HG03460 (cell line): ENCODE measurements around the gene LGALS7B.
"Not testable (repeated sequence)": the region's sequence is repeated elsewhere in the genome, so short reads cannot be mapped to it uniquely, and the experiment has no call there.

Experiments used
- ATAC-seq: cut with Tn5 transposase; IDR thresholded peaks from one replicate; pipeline ENCODE4 v1.9.1; 2021; ENCODE audit not compliant: unreplicated experiment

Gene LGALS7B

DNA sequence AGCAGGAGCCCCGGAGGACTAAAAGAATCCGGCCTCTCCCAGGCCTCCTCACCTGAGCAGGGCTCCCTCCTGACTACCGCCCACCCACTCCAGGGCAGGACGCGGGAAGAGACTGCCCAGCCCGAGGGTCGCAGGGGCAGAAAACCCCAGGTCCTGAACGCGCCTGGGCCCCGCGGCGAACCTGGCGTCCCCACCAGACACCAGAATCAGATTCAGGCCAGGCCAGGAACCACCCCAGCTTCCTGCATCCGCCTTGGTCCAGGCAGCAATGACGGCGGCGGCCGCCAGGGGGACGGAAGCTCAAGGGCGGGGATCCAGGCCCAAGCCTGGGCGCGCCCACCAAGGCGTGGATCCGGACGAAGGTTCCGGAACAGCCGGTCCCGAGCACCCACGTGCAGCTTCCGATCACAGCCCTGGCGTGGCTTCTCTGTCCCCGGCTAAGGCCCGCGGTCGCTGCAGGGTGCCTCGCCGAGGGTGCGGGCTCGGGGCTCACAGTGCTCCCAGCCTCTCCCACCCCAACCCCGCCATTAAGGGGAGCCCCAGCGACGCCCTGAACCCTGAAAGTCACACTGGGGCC is 19.3 kb upstream of the LGALS7B start:
- peak; percentile 56 for ATAC-seq

DNA sequence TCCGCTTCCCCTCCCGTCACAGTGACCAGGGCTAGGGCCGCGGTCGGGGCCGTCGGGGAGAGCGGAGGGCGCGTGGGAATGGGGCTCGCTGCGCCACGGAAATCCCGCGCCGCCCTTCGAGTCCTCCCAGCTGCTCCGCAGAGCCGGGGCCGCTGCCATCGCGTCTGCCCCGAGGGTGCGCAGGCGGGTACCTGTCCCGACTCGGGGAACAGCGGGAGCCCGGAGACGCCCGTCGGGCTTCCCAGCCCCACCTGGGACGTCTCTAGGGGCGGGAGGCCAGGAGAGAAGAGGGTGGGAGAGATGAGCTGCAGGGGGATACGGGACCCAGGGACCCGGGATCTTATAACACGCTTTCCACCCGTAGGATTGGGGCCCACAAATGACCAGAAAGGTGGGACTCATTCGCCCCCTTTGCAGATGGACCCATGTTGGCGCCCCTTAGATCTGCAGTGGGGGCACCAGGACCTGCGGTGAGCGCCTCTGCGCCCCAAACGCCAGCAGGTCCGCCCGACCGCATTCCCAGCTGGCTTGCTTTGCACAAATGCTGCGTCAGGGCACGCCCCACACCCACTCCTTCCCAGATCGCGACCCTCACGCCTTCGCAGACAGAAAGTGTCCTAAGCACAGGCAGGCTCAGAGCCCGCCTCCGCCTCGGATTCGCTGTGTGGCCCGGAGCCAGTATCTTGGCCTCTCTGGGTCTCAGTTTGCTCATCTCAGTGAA is 18.6 kb upstream of the LGALS7B start:
- ATAC-seq: peak; percentile 23

DNA sequence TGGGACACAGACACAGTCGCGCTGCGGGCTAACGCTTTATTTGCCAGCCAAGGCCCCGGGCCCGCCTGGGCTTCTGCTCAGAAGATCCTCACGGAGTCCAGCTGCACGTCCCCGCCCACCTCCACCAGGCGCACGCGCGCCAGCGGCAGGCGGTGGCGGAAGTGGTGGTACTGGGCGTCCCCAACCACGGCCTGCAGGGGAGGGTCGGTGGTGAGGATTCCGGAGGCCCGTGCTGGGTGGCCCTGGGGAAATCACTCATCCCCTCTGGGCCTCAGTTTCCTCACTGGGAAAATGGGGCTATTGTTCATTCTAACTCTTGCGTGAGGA is 18.1 kb upstream of the LGALS7B start:
- peak; percentile 55 for ATAC-seq

DNA sequence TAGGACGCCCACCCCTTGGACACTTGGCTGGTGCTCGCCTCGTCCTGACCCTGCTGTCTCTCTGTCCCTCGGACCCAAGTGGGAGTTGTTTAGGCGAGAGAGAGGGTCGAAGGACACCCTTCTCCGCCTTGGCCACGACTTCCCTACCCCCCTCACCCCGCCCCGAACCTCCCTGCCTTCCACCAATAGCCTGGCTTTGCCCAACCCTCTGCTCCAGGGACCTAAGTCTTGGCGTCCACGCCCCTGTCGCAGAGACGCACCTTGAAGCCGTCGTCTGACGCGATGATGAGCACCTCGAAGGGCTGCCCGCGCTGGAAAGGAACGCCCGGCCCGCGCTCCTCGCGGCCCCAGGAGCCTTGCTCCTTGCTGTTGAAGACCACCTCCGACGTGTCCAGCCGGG is 17.4 kb upstream of the LGALS7B start:
- ATAC-seq: not testable (repeated sequence)

DNA sequence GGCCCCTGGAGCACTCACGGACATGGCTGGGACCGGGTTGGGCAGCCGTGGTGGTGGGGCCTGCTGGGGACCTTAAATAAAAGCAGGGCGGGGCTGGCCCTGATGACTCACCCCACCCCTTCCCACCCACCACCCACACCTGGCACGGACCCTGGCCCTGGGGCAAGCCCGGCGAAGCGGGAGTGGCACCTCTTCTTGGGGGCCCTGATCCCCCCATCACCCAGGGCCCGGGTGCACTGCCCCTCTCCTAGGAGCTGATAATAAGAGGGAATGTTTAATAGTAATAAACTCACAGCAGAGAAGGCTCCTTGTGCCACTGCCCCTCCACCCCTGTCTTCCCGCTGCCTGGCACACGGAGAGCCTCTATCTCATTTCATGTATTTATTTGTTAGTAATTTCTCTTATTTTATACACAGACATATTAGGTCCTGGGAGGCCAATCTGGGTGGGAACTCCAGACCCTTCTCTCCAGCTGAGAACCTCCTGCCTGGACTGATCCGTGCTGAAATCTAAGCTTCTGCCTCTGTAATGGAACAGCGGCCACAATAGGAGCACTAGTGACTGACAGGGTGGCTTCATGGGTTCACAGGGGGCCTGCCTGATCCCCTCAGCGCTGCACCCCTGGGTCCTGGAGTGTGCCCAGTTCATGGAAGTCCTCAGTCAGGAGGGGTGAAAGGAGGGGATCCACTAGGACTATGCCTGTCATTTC is 15.4 kb upstream of the LGALS7B start, which contains the start of gene LGALS7:
TSS of gene LGALS7 (minus strand) at position 49 of the 709 bp plus-strand sequence. CDS start at position 24, 25 bp downstream.
- no peak for ATAC-seq

DNA sequence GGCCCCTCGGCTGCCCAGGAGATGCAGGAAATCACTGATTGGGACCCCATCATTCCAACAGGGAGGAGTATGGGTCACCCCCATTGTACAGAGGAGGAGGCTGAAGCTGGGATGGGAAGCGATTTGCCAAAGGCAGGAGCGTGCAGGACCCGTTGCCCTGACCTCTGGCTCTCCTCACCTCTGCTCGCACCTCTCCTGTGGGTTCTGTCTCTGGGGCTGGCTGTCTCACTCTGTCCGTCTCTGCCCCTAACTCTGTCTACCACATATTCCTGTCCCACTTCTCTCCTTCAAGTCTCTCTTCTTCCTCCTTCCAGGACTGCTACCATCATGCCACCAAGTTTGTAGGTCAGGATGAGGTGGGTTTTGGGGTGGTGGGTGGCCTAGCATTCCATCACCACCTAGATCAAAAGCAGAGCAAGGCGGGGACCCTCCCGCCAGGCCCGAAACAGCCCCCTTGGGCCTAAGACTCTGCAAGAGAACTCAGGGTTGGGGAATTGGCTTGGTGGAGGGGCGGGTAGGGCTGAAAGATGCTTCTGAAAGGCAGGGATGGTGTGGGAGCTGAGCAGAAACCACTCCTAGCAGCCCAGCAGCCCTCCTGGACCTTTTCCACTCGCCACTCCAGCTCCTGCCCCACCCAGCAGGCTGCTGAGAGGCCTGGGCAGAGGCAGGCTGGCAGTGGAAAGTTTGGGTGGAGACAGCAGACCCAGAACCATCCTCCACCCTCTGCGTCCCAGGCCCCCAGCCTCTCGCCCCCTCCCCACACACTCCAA is 14.6 kb upstream of the LGALS7B start:
- ATAC-seq: no peak

DNA sequence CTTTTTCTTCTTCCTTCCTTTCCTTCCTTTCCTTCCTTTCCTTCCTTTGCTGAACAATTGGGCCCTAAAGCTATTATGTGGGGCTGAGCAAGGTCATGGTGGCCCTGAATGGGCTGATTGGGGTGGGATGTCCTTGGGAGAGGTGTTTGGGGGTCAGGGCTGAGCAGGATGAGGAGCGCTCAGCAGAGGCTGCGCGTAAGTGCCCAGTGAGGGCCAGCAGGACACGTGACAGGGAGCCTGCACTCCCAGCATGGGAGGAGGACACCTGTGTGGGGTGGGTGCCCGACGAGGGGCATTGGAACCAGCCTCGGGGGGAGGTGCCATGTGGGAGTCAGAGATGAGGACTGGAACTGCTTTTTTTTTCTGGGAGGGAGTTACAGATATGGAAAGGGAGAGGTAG is 10.3 kb upstream of the LGALS7B start:
- no peak for ATAC-seq

DNA sequence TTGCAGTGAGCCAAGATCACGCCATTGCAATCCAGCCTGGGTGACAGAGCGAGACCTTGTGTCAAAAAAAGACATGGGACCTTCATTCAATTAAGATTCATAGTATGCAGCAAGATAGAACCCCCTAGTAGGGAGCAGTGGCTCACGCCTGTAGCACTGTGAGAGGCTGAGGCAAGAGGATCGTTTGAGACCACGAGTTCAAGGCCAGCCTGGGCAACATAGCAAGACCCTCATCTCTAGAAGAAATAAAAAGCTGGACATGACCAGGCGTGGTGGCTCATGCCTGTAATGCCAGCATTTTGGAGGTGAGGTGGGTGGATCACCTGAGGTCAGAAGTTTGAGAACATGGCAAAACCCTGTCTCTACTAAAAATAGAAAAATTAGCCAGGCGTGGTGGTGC is 8.6 kb upstream of the LGALS7B start:
- ATAC-seq: no peak

DNA sequence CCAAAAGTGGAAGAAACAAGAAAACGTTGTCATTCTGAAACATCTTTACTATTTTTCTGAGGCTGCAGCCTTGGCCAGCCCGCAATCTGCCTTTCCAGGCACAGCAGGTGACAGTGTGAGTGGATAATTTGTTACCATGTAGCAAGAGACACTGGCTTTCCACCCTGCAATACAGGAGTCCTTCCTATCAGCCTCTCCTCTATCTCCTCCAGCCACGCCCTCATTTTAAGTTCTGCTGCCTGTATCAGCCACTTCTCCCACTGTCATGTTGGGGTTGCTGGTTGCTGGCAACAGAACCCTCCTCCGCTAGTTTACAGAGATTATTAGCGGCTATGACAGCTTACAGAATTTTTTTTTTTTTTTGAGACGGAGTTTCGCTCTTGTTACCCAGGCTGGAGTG is 7.9 kb upstream of the LGALS7B start:
- ATAC-seq: no peak

DNA sequence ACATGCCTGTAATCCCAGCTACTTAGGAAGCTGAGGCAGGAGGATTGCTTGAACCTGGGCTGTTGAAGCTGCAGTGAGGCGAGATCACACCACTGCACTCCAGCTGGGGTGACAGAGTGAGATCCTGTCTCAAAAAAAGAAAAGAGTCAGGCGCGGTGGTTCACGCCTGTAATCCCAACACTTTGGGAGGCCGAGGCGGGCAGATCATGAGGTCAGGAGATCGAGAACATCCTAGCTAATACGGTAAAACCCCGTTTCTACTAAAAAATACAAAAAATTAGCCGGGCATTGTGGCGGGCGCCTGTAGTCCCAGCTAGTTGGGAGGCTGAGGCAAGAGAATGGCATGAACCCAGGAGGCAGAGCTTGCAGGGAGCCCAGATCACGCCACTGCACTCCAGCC is 6.8 kb upstream of the LGALS7B start:
- not testable (repeated sequence) for ATAC-seq

DNA sequence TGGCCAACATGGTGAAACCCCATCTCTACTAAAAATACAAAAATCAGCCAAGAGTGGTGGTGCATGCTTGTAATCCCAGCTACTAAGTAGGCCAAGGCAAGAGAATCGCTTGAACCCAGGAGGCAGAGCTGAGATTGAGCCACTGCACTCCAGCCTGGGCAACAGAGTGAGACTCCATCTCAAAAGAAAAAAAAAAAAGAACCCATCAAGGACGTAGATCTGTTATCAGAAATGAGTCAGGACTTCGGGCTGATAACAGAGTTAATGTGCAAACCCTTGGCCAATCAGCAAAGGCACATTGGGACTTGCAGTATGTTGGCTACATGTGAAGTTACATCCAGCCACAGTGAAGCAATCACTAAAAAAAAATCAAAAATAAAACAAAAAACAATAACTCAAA is 4.8 kb upstream of the LGALS7B start:
- ATAC-seq: no peak

DNA sequence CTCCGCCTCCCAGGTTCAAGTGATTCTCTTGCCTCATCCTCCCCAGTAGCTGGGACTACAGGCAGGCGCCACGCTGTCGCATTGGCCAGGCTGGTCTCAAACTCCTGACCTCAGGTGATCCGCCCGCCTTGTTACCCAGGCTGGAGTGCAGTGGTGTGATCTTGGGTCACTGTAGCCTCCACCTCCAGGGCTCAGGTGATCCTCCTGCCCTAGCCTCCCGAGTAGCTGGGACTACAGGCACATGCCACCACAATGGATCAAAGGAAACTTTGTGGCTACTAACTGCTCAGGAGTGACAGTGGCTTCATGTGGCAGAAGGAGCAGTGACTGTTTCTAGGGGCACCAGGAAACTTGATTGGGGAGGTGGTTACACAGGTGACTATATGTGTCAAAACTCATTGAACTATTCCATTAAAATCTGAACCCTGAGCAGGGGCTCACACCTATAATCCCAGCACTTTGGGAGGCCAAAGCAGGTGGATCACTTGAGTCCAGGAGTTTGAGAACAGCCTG is 3.8 kb upstream of the LGALS7B start:
- no peak for ATAC-seq

DNA sequence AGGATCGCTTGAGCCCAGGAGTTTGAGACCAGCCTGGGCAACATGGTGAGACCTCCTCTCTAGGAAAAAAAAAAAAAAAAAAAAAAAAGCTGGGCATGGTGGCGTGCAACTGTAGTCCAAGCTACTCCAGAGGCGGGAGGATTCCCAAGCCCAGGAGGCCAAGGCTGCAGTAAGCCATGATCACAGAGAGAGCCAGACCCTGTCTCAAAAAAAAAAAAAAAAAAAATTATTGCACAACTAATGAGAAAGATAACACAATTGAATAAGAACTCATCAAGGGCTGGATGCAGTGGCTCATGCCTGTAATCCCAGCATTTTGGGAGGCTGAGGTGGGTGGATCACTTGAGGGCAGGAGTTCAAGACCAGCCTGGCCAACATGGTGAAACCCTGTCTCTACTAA is 2.9 kb upstream of the LGALS7B start:
- not testable (repeated sequence) for ATAC-seq

DNA sequence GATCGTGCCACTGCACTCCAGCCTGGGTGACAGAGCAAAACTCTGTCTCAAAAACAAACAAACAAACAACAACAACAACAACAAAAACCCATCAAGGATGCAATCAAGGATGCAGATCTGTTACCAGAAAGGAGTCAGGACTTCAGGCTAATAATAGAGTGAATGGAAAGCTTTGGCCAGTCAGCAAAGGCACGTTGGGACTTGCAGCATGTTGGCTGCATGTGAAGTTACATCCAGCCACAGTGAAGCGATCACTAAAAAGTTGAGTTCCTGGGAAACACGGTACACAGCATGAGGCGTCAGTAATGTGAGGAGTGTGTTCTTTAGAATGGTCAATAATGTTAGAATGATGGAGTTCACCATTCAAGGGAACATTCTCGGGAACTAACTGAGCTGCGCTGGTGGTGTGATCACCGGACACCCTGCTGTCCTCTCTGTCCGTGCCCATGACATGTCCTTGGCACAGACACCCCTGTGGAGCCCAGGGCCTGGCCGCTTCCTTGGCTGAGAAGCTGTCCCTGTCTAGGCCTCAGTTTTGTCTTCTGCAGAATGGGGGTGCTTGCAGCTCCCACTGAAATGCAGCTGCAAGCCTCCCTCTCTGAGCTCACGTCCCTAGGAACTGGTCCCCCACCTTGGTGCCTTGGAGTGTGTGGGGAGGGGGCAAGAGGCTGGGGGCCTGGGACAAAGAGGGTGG is 2.3 kb upstream of the LGALS7B start:
- ATAC-seq: no peak

DNA sequence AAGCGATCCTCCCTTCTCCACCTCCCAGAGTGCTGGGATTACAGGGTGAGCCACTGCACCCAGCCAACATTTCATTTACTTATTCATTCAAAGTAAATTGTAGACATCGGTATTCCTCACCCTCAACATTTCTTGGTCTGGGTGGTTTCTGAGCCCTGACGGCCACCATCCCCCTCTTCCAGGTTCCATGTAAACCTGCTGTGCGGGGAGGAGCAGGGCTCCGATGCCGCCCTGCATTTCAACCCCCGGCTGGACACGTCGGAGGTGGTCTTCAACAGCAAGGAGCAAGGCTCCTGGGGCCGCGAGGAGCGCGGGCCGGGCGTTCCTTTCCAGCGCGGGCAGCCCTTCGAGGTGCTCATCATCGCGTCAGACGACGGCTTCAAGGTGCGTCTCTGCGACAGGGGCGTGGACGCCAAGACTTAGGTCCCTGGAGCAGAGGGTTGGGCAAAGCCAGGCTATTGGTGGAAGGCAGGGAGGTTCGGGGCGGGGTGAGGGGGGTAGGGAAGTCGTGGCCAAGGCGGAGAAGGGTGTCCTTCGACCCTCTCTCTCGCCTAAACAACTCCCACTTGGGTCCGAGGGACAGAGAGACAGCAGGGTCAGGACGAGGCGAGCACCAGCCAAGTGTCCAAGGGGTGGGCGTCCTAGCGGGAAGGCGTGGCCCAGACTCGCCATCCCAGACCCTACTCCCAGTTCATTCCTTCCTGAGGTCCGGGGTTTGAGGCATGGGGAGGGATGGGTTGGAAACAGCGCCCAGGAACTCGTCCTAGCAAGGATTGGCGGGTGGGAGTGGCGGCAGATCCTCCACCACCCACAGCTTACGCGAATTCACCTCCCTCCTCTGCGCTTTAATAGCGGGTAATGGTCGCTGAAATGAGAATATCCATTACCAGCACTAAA is 1.8 kb downstream of the LGALS7B start:
- not testable (repeated sequence) for ATAC-seq

DNA sequence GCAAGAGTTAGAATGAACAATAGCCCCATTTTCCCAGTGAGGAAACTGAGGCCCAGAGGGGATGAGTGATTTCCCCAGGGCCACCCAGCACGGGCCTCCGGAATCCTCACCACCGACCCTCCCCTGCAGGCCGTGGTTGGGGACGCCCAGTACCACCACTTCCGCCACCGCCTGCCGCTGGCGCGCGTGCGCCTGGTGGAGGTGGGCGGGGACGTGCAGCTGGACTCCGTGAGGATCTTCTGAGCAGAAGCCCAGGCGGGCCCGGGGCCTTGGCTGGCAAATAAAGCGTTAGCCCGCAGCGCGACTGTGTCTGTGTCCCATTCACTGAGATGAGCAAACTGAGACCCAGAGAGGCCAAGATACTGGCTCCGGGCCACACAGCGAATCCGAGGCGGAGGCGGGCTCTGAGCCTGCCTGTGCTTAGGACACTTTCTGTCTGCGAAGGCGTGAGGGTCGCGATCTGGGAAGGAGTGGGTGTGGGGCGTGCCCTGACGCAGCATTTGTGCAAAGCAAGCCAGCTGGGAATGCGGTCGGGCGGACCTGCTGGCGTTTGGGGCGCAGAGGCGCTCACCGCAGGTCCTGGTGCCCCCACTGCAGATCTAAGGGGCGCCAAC is 2.6 kb downstream of the LGALS7B start:
- ATAC-seq: peak; percentile 73

DNA sequence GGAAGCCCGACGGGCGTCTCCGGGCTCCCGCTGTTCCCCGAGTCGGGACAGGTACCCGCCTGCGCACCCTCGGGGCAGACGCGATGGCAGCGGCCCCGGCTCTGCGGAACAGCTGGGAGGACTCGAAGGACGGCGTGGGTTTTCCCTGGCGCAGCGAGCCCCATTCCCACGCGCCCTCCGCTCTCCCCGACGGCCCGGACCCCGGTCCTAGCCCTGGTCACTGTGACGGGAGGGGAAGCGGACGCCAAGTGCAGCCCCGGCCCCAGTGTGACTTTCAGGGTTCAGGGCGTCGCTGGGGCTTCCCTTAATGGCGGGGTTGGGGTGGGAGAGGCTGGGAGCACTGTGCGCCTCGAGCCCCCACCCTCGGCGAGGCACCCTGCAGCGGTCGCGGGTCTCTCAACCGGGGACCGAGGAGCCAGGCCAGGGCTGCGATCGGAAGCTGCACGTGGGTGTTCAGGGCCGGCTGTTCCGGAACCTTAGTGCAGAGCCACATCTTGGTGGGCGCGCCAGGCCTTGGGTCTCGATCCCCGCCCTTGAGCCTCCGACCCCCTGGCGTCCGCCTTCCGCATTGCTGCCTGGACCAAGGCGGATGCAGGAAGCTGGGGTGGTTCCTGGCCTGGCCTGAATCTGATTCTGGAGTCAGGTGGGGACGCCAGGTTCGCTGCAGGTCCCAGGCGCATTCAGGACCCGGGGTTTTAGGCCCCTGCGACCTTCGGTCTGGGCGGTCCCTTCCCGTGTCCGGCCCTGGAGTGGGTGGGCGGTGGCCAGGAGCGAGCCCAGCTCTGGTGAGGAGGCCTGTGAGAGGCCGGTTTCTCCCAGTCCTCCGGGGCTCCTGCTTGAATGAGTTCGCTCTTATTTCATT is 3.5 kb downstream of the LGALS7B start:
- no peak for ATAC-seq

DNA sequence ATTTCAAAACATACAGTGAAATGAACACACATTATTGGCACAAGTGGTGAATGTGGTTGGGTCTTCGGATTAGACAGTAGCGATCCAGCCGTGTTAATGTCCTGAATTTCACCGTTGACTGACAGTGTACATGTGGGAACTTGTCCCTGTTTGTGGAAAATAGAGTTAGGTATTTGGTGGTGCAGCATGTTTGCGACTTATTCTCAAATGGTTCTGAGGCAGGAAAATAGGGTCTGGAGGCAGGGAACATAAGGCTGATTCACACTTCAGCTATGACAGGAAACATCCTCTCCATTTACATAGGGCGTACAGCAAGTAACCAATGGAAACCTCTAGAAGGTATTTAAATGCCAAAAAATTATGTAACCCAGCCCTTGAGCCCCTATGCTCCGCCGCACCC is 4.2 kb downstream of the LGALS7B start:
- no peak for ATAC-seq
